Nephron (organoid): ENCODE results near the gene ZNF202.
"Not testable (repeated sequence)": the region's sequence is repeated elsewhere in the genome, so short reads cannot be mapped to it uniquely, and the experiment has no call there.

Experiments used
- H3K27ac Mint-ChIP-seq, 3 experiments: 2 replicates each; pipeline ENCODE4 v1.8.0; 2020; ENCODE audit warnings: mixed read lengths in 3 of 3, mild to moderate bottlenecking in 2 of 3, moderate library complexity in 1 of 3
- H3K27me3 Mint-ChIP-seq: 2 replicates; pipeline ENCODE4 v1.8.0; 2021; ENCODE audit warnings: low read depth, mild to moderate bottlenecking, moderate library complexity, mixed read lengths
- H3K36me3 Mint-ChIP-seq: 2 replicates; pipeline ENCODE4 v1.8.0; 2020; ENCODE audit warnings: low read depth, mixed read lengths
- H3K4me1 Mint-ChIP-seq: 2 replicates; pipeline ENCODE4 v1.8.0; 2020; ENCODE audit warnings: mixed read lengths
- H3K4me3 Mint-ChIP-seq, 3 experiments: 2 replicates each; pipeline ENCODE4 v1.8.0; 2020; ENCODE audit warnings: mild to moderate bottlenecking in 3 of 3, mixed read lengths in 3 of 3, moderate library complexity in 2 of 3
- H3K9me3 Mint-ChIP-seq: 2 replicates; pipeline ENCODE4 v1.8.0; 2020; ENCODE audit warnings: mixed read lengths
- TF ChIP-seq, protein P1 (sequence below), 3 experiments: fragments of 200-600 bp; sonication (generic); IDR thresholded peaks; one replicate each; pipeline ENCODE4 v1.5.0; 2021; ENCODE audit warnings: antibody characterized with exemption in 3 of 3; ENCODE audit not compliant: unreplicated experiment in 3 of 3

The ZNF202 gene

DNA sequence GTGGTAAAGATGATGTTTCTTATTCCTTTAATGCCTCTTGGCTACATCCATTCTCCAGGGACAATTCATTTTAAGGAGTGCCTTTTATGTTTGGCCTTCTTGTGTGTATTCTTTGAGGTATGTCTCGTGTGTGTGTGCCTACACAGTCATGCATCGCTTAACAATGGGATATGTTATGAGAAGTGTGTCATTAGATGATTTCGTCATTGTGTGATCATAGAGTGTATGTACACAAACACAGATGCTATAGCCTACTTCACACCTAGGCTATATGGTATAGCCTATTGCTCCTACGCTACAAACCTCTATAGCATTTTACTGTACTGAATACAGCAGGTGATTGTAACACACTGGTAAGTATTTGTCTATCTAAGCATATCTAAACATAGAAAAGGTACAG lies 23.0 kb downstream of the ZNF202 start:
- H3K4me3 Mint-ChIP-seq, result no peak overlapping the region
- peaks cover 6% of the 10 kb centered on the region for H3K36me3 Mint-ChIP-seq
- TF ChIP-seq, protein P1, sequence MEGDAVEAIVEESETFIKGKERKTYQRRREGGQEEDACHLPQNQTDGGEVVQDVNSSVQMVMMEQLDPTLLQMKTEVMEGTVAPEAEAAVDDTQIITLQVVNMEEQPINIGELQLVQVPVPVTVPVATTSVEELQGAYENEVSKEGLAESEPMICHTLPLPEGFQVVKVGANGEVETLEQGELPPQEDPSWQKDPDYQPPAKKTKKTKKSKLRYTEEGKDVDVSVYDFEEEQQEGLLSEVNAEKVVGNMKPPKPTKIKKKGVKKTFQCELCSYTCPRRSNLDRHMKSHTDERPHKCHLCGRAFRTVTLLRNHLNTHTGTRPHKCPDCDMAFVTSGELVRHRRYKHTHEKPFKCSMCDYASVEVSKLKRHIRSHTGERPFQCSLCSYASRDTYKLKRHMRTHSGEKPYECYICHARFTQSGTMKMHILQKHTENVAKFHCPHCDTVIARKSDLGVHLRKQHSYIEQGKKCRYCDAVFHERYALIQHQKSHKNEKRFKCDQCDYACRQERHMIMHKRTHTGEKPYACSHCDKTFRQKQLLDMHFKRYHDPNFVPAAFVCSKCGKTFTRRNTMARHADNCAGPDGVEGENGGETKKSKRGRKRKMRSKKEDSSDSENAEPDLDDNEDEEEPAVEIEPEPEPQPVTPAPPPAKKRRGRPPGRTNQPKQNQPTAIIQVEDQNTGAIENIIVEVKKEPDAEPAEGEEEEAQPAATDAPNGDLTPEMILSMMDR (IDR thresholded peaks at IDR 0.05; ENCODE audit: unreplicated experiment in 3 of 3), result no peak
- no peaks in the 10 kb centered on the region for H3K9me3 Mint-ChIP-seq
- H3K27me3 Mint-ChIP-seq, result peaks cover 5% of the 10 kb centered on the region
- no peaks in the 10 kb centered on the region for H3K4me1 Mint-ChIP-seq
- H3K27ac Mint-ChIP-seq, result no peak overlapping the region

DNA sequence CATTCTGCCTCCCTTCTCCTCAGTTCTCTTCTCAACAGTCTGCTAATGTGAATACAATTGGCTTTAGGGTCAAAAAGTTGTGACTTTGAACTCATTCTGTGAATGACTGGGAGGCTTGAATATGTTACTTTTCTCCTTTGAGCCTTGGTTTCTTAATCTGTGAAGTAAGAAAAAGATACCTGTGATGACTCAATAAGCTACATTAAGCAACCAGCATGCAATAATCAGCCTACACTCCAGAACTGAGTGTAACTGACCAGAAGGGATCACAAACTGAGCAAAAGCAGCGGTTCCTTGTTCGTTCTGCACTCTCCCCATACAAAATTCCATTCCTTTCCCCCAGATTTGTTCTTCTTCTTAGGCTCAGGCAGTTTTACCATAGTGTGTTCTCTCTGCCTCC lies 23.4 kb downstream of the ZNF202 start:
- H3K36me3 Mint-ChIP-seq, result peaks cover 2% of the 10 kb centered on the region
- no peaks in the 10 kb centered on the region for H3K9me3 Mint-ChIP-seq
- no peaks in the 10 kb centered on the region for H3K4me1 Mint-ChIP-seq
- peaks cover 5% of the 10 kb centered on the region for H3K27me3 Mint-ChIP-seq
- TF ChIP-seq, protein P1 (IDR thresholded peaks at IDR 0.05; ENCODE audit: unreplicated experiment in 3 of 3), result no peak
- H3K27ac Mint-ChIP-seq, result no peak overlapping the region
- no peak overlapping the region for H3K4me3 Mint-ChIP-seq

DNA sequence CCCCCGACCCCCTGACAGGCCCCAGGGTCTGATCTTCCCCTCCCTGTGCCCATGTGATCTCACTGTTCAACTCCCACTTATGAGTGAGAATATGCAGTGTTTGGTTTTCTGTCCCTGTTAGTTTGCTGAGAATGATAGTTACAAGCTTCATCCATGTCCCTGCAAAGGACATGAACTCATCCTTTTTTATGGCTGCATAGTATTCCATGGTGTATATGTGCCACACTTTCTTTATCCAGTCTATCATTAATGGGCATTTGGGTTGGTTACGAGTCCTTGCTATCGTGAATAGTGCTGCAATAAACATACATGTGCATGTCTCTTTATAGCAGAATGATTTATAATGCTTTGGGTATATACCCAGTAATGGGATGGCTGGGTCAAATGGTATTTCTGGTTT lies 28.8 kb downstream of the ZNF202 start:
- H3K4me3 Mint-ChIP-seq, H3K27ac Mint-ChIP-seq, H3K4me1 Mint-ChIP-seq, H3K9me3 Mint-ChIP-seq, H3K36me3 Mint-ChIP-seq: not testable (repeated sequence)
- H3K27me3 Mint-ChIP-seq, result peaks cover 12% of the 10 kb centered on the region

DNA sequence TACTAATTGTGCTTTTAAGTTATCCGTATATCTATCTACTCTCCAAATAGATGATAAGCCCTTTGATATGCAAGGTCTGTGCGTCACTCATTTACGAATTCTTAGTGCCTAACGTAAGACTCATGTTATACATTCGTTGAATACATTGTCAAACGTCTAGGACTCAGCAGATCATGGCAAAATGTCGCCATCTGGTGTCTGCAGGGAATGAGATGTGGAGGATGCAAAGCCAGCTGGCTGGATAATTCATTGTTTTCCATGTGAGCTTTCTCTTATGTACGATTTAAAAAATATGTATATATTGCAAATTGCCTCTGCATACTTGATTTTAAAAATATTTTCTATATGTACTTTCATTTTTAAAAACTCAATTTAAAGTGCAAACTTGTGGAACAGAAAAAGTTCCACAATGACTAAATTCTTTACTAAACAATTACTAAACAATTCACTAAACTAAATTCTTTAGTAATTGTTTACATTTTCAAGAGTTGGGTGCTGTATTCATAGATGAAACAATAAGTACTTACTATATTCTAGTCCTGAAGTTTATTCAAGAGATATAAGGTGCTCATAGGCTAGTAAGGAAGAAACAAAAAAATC lies 33.8 kb downstream of the ZNF202 start:
- no peak overlapping the region for H3K4me3 Mint-ChIP-seq

DNA sequence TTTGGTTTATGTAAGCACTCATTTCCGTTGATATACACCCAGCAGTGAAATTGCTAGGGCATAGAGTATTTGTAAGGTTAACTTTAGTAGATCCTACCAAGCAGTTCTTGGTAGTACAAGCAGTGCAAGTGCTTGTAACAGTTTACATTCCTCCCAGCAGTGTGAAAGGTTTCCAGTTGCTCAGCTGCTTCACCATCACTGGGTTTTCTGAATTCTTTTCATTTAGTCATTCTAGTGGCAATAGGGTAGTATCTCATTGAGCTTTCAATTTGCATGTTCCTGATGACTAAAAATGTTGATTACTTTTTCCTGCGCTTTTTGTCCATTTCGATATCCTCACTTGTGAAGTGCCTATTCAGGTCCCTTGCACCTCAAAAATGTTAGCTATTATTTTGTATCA lies 34.3 kb downstream of the ZNF202 start:
- peaks cover 12% of the 10 kb centered on the region for H3K27me3 Mint-ChIP-seq
- TF ChIP-seq, protein P1 (IDR thresholded peaks at IDR 0.05; ENCODE audit: unreplicated experiment in 3 of 3), result no peak
- H3K4me3 Mint-ChIP-seq, result no peak overlapping the region
- H3K9me3 Mint-ChIP-seq, result no peaks in the 10 kb centered on the region
- peaks cover 11% of the 10 kb centered on the region for H3K4me1 Mint-ChIP-seq
- no peaks in the 10 kb centered on the region for H3K36me3 Mint-ChIP-seq
- no peak overlapping the region for H3K27ac Mint-ChIP-seq

More for the DNA sequence above, 33.8 kb downstream of the ZNF202 start:
- Mint-ChIP-seq H3K27me3 (peaks cover 12% of the 10 kb centered on the region), H3K4me1 (peaks cover 6% of the 10 kb centered on the region), H3K27ac (no peak overlapping the region), H3K9me3 (no peaks in the 10 kb centered on the region), H3K36me3 (no peaks in the 10 kb centered on the region)
- TF ChIP-seq, protein P1 (IDR thresholded peaks at IDR 0.05; ENCODE audit: unreplicated experiment in 3 of 3), result peak; percentile 81 to 89 (median 88)

DNA sequence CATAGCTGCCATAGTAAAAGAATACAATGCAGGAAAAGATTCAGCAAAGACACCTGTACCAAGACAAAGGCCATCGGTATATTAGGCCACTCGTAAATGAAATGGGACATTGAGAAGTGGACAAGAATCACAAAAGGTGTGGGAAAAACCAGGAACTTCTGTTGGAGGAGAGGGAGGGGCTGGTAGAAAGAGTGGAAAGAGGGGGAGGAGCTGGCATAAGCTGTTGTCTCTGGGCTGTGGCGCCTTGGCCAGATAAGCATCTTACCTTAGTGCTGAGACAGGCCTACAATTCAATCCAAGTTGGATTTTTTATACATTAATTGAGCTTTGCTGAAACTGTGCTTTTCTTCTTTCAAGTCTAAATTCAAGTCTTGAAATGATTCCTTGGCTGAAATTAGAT lies 37.1 kb downstream of the ZNF202 start:
- TF ChIP-seq, protein P1 (IDR thresholded peaks at IDR 0.05; ENCODE audit: unreplicated experiment in 3 of 3), result no peak
- Mint-ChIP-seq H3K4me1 (peaks cover 17% of the 10 kb centered on the region), H3K4me3 (no peak overlapping the region), H3K27me3 (peaks cover 4% of the 10 kb centered on the region), H3K36me3 (no peaks in the 10 kb centered on the region), H3K27ac (no peak overlapping the region), H3K9me3 (no peaks in the 10 kb centered on the region)
